Cardiac muscle cell (in vitro differentiated cells and primary cell): ENCODE measurements around the gene RARB. TPM values are rescaled to one million over a fixed set of nuclear protein-coding genes. Genes with fewer than 3 reads are reported as not detected.

ENCODE experiments used
- DNase-seq, 2 donors: peaks; one replicate each; pipeline versions ENCODE4 v3.0.0 to v3.0.0-alpha.2; 2010 to 2017; ENCODE audit warnings: low read depth in 1 of 2, low spot score in 1 of 2
- H3K27ac ChIP-seq: fragments of 200-600 bp; sonication (generic); 2 replicates; pipeline ENCODE4 v1.5.1; 2016
- H3K27me3 ChIP-seq: fragments of 200-600 bp; sonication (generic); 2 replicates; pipeline ENCODE4 v1.6.0; 2016; ENCODE audit warnings: control low read depth
- H3K36me3 ChIP-seq: fragments of 200-600 bp; sonication (generic); 2 replicates; pipeline ENCODE4 v1.5.1; 2016; ENCODE audit warnings: control low read depth
- H3K4me1 ChIP-seq: fragments of 200-600 bp; sonication (generic); 2 replicates; pipeline ENCODE4 v1.8.1; 2017; ENCODE audit warnings: low read depth, mild to moderate bottlenecking, mixed run types
- H3K4me3 ChIP-seq: fragments of 200-600 bp; sonication (generic); 2 replicates; pipeline ENCODE4 v1.5.1; 2016; ENCODE audit warnings: mild to moderate bottlenecking
- H3K9me3 ChIP-seq: fragments of 200-600 bp; sonication (generic); 2 replicates; pipeline ENCODE4 v1.5.1; 2017; ENCODE audit warnings: low read depth, mild to moderate bottlenecking, control low read depth
- CTCF ChIP-seq: IDR thresholded peaks from 2 replicates; pipeline ENCODE4 v1.5.1; 2012; ENCODE audit warnings: low read depth, mild to moderate bottlenecking, low read length
- polyA plus RNA-seq: library from polyadenylated mRNA; unstranded; fragments of >200 nt; fragmentation: Nextera tagmentation; extraction: Ambion mirVana; gene quantifications from 2 replicates; pipeline ENCODE4 v1.2.1, GENCODE V29; 2016
- total RNA-seq: library from RNA; depleted of rRNA; stranded (reverse); fragments of >200 nt; gene quantifications from 2 replicates; pipeline ENCODE4 v1.2.3, GENCODE V29; 2016

Gene RARB
- total and polyA plus RNA-seq, 2 experiments from 2014 or later = 22.4 to 27.2 TPM

DNA sequence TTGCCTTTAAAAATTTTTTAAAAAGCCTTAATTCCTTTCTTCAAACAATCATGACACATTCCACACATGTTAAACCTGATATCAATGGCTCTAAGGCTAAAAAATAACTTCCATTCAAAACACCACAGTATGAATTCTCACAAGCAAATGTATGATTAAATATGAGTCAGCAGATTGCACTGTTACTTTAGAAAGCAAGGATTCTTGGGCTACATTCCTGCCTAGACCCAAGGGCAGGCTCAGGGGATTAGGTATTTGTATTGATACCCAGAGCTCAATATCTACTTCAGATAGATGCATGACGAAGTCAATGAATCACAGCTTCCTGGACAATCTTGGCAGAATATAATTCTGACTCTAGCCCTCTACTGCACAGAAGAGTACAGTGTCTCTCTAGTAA, 65.7 kb downstream of the RARB start:
- Histone ChIP-seq H3K27me3 (no peaks in the 10 kb centered on the region), H3K36me3 (no peaks in the 10 kb centered on the region), H3K4me3 (no peak overlapping the region), H3K9me3 (no peaks in the 10 kb centered on the region), H3K27ac (no peak overlapping the region), H3K4me1 (peaks cover 12% of the 10 kb centered on the region)
- TF ChIP-seq CTCF = no peak
- peak in 1 of 2 donors; percentile 86 for DNase-seq

DNA sequence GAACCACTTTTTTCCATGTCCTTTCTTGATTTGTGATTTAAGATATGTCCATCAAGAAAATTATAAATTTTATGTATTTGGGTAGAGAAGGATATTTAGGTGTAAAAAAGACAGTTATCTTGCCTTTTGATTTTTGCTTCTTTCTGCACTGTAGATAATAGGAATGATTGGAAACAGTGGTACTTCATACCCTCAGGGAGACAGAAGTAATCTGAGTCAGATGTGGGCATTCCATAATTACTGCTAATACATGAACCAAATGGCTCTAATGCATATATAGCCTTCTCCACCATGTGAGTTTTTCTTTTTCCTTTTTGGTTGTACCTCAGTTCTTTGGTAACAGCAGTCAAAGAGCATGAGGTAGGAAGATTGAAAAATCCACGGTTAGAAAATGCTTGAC, 67.2 kb downstream of the RARB start:
- H3K27ac ChIP-seq = no peak overlapping the region
- DNase-seq = no peak
- no peak overlapping the region for H3K4me3 ChIP-seq
- no peak for TF ChIP-seq CTCF
- H3K9me3 ChIP-seq = no peaks in the 10 kb centered on the region
- H3K27me3 ChIP-seq = no peaks in the 10 kb centered on the region
- H3K4me1 ChIP-seq = no peaks in the 10 kb centered on the region
- no peaks in the 10 kb centered on the region for H3K36me3 ChIP-seq

GRCh38 chr3:25495726-25496253, 67.7 kb downstream of the RARB start:
- H3K4me3 ChIP-seq = no peak overlapping the region
- H3K27ac ChIP-seq = no peak overlapping the region
- no peaks in the 10 kb centered on the region for H3K9me3 ChIP-seq
- no peak for TF ChIP-seq CTCF
- no peaks in the 10 kb centered on the region for H3K27me3 ChIP-seq
- peak in 1 of 2 donors; percentile 39 for DNase-seq
- no peaks in the 10 kb centered on the region for H3K36me3 ChIP-seq
- peaks cover 2% of the 10 kb centered on the region for H3K4me1 ChIP-seq

- H3K9me3 ChIP-seq = no peaks in the 10 kb centered on the region
- H3K36me3 ChIP-seq = no peaks in the 10 kb centered on the region
- H3K27me3 ChIP-seq = no peaks in the 10 kb centered on the region
- no peak overlapping the region for H3K27ac ChIP-seq
- H3K4me1 ChIP-seq = peaks cover 6% of the 10 kb centered on the region
- DNase-seq = no peak
- H3K4me3 ChIP-seq = no peak overlapping the region
- no peak for TF ChIP-seq CTCF
These were observed 69.0 kb downstream of the RARB start for GRCh38 chr3:25497096-25497495.

DNA sequence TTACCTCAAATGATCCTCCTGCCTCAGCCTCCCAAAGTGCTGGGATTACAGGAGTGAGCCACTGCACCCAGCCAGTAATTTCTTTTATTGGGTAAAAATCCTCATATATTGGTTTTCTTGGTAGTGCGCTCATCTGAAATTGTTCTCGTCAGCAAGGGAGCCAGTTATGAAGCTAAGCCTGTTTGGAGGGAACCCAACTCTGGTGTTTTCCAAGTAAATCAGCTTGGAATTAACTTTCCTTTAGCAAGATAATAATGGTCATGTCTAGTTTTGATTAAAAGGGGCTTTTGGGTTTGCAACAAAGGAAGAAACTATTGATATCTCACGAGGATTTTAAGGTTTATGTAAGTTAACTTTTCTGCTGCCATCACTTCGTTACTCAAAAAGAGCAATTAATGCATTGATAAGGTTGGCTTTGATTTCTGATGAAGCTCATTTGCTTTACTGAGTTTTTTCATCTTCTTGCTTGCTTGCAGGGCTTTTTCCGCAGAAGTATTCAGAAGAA, 72.7 kb downstream of the RARB start:
- no peak overlapping the region for H3K4me3 ChIP-seq
- no peak overlapping the region for H3K27ac ChIP-seq
- no peaks in the 10 kb centered on the region for H3K9me3 ChIP-seq
- no peak for TF ChIP-seq CTCF
- peaks cover 13% of the 10 kb centered on the region for H3K4me1 ChIP-seq
- H3K27me3 ChIP-seq = no peaks in the 10 kb centered on the region
- no peak for DNase-seq
- peaks cover 2% of the 10 kb centered on the region for H3K36me3 ChIP-seq
